Neuronal stem cell (in vitro differentiated cells): ENCODE results near the gene CCDC159.
"Not testable (repeated sequence)": the region's sequence is repeated elsewhere in the genome, so short reads cannot be mapped to it uniquely, and the experiment has no call there.

Experiments
- DNase-seq: peaks from one replicate; pipeline ENCODE4 v3.0.0-alpha.2; 2013; ENCODE audit warnings: low spot score
- H2AFZ ChIP-seq: one replicate; pipeline ENCODE4 v1.6.1; 2013; ENCODE audit warnings: mild to moderate bottlenecking, low read length, inconsistent platforms
- H2AK5ac ChIP-seq: 2 replicates; pipeline ENCODE4 v1.6.1; 2013; ENCODE audit warnings: low read depth, mild to moderate bottlenecking, inconsistent platforms, low read length, moderate library complexity, mixed read lengths
- H2BK120ac ChIP-seq: 2 replicates; pipeline ENCODE4 v1.6.1; 2013; ENCODE audit warnings: low read depth, mild to moderate bottlenecking, inconsistent platforms, low read length, moderate library complexity, mixed read lengths
- H2BK12ac ChIP-seq: one replicate; pipeline ENCODE4 v1.6.1; 2013; ENCODE audit warnings: low read length, inconsistent platforms
- H2BK15ac ChIP-seq: 2 replicates; pipeline ENCODE4 v1.6.1; 2013; ENCODE audit warnings: mild to moderate bottlenecking, low read length, inconsistent platforms, mixed read lengths
- H2BK5ac ChIP-seq: one replicate; pipeline ENCODE4 v1.6.1; 2013; ENCODE audit warnings: inconsistent platforms, mild to moderate bottlenecking, low read length, moderate library complexity
- H3K14ac ChIP-seq: one replicate; pipeline ENCODE4 v1.6.1; 2013; ENCODE audit warnings: low read length, inconsistent platforms
- H3K18ac ChIP-seq: 2 replicates; pipeline ENCODE4 v1.6.1; 2013; ENCODE audit warnings: low read length, inconsistent platforms
- H3K23ac ChIP-seq: 2 replicates; pipeline ENCODE4 v1.6.1; 2013; ENCODE audit warnings: low read depth, mild to moderate bottlenecking, mixed read lengths, low read length, inconsistent platforms; ENCODE audit not compliant: poor library complexity
- H3K27ac ChIP-seq: replicated peaks from 3 replicates; pipeline ENCODE4 v1.5.1; 2013; ENCODE audit warnings: low read length, inconsistent platforms
- H3K27me3 ChIP-seq, 3 experiments: 2 replicates each; pipeline ENCODE4 v1.6.1; 2013; ENCODE audit warnings: low read length in 3 of 3, mild to moderate bottlenecking in 2 of 3, inconsistent platforms in 1 of 3, low read depth in 1 of 3, mixed read lengths in 1 of 3, moderate library complexity in 1 of 3; ENCODE audit not compliant: control insufficient read depth in 3 of 3, insufficient read depth in 3 of 3
- H3K36me3 ChIP-seq, 2 donors: replicated peaks in 1 of 2; 2 replicates each; pipeline ENCODE4 v1.6.1; 2013; ENCODE audit warnings: low read length in 2 of 2; ENCODE audit not compliant: control insufficient read depth in 2 of 2, insufficient read depth in 2 of 2
- H3K4ac ChIP-seq: 2 replicates; pipeline ENCODE4 v1.6.1; 2013; ENCODE audit warnings: inconsistent platforms, mild to moderate bottlenecking, low read length, moderate library complexity
- H3K4me1 ChIP-seq, 2 donors: 1 replicate in 1 of 2; 2 replicates in 1 of 2; pipeline ENCODE4 v1.6.1; 2013; ENCODE audit warnings: low read length in 2 of 2, low read depth in 1 of 2; ENCODE audit not compliant: control insufficient read depth in 2 of 2, insufficient read depth in 1 of 2
- H3K4me2 ChIP-seq: one replicate; pipeline ENCODE4 v1.6.1; 2013; ENCODE audit warnings: mild to moderate bottlenecking, low read length, inconsistent platforms; ENCODE audit not compliant: insufficient read depth, poor library complexity, severe bottlenecking
- H3K4me3 ChIP-seq, 2 donors: 2 replicates each; pipeline ENCODE4 v1.5.1; 2013; ENCODE audit warnings: low read length in 2 of 2, mild to moderate bottlenecking in 2 of 2, inconsistent platforms in 1 of 2, moderate library complexity in 1 of 2
- H3K79me1 ChIP-seq: one replicate; pipeline ENCODE4 v1.6.1; 2013; ENCODE audit warnings: low read depth, mild to moderate bottlenecking, inconsistent platforms, low read length, moderate library complexity
- H3K9ac ChIP-seq: one replicate; pipeline ENCODE4 v1.6.1; 2013; ENCODE audit warnings: mild to moderate bottlenecking, low read depth, low read length, inconsistent platforms; ENCODE audit not compliant: poor library complexity
- H3K9me3 ChIP-seq, 2 donors: replicated peaks in 1 of 2; 2 replicates each; pipeline versions ENCODE3 to v1.6.1; 2013; ENCODE audit warnings: low read length in 2 of 2, mild to moderate bottlenecking in 2 of 2, inconsistent platforms in 1 of 2, low read depth in 1 of 2, mixed read lengths in 1 of 2, moderate library complexity in 1 of 2; ENCODE audit not compliant: control insufficient read depth in 2 of 2, insufficient read depth in 1 of 2
- H4K8ac ChIP-seq: one replicate; pipeline ENCODE4 v1.6.1; 2013; ENCODE audit warnings: low read depth, mild to moderate bottlenecking, inconsistent platforms, low read length, moderate library complexity
- H4K91ac ChIP-seq: one replicate; pipeline ENCODE4 v1.6.1; 2013; ENCODE audit warnings: low read length, low read depth, mild to moderate bottlenecking, inconsistent platforms; ENCODE audit not compliant: poor library complexity
- WGBS, 2 donors: extraction: QIAGEN DNeasy Blood & Tissue Kit; methylation state at CpG; one replicate each; pipeline ENCODE4 v1.1.7; 2013; ENCODE audit warnings: missing lambda C conversion rate in 2 of 2, mixed read lengths in 1 of 2; ENCODE audit not compliant: insufficient read length in 2 of 2, insufficient replicate concordance in 1 of 2; ENCODE audit errors: extremely low coverage in 2 of 2; 5-methylcytosine and 5-hydroxymethylcytosine counted together

CCDC159 gene

GRCh38 chr19:11338569-11339253, 7.6 kb upstream of the CCDC159 start:
- H3K9ac ChIP-seq = peak overlapping the region; percentile 87
- no peaks in the 10 kb centered on the region for H3K79me1 ChIP-seq

GRCh38 chr19:11339254-11340098, 6.8 kb upstream of the CCDC159 start, which contains the start of gene RAB3D:
Gene RAB3D, minus strand, starts transcription at chr19:11339657. Its CDS starts 2,258 bp downstream, at chr19:11337399.
- Histone ChIP-seq H3K4ac (no peak within 1 kb of the TSS), H3K27ac (no peak within 1 kb of the TSS), H3K9ac (peak within 1 kb of the TSS; percentile 87), H4K8ac (no peak within 1 kb of the TSS), H3K9me3 (no peaks in the 10 kb centered on the region), H2BK120ac (no peak within 1 kb of the TSS), H3K4me2 (peak within 1 kb of the TSS; percentile 85), H2BK5ac (no peak within 1 kb of the TSS), H3K23ac (peak within 1 kb of the TSS; percentile 81), H2AK5ac (peak within 1 kb of the TSS; percentile 60), H2AFZ (peak within 1 kb of the TSS; percentile 98), H3K27me3 (peaks cover 0 to 7% (median 0%) of the 10 kb centered on the region in 3 experiments), H2BK15ac (peak within 1 kb of the TSS; percentile 6), H3K79me1 (no peaks in the 10 kb centered on the region), H3K4me1 (peaks cover 2 to 6% of the 10 kb centered on the region in 2 donors), H2BK12ac (peak within 1 kb of the TSS; percentile 82), H3K36me3 (peaks cover 7 to 16% of the 10 kb centered on the region in 2 donors), H3K18ac (peak within 1 kb of the TSS; percentile 84), H3K4me3 (peak within 1 kb of the TSS; percentile 63 to 82), H4K91ac (no peak within 1 kb of the TSS), H3K14ac (peak within 1 kb of the TSS; percentile 76)
- no CpG with 5 or more reads among the region's 53 CpGs for WGBS, 2 donors
- peak; percentile 86 for DNase-seq

More at GRCh38 chr19:11338569-11339253, 7.6 kb upstream of the CCDC159 start:
- peaks cover 0 to 7% (median 0%) of the 10 kb centered on the region in 3 experiments for H3K27me3 ChIP-seq
- H3K4ac ChIP-seq = no peak overlapping the region
- no peaks in the 10 kb centered on the region for H3K9me3 ChIP-seq
- H3K4me1 ChIP-seq = peaks cover 2 to 6% of the 10 kb centered on the region in 2 donors
- H3K4me3 ChIP-seq = peak overlapping the region; percentile 63 to 82
- H2AFZ ChIP-seq = peak overlapping the region; percentile 98
- peak overlapping the region; percentile 6 for H2BK15ac ChIP-seq
- no peak overlapping the region for H3K14ac ChIP-seq
- H2BK12ac ChIP-seq = peak overlapping the region; percentile 82
- no peak overlapping the region for H4K8ac ChIP-seq
- no peak overlapping the region for H2BK5ac ChIP-seq
- H3K4me2 ChIP-seq = peak overlapping the region; percentile 85
- no peak overlapping the region for H3K27ac ChIP-seq
- H3K18ac ChIP-seq = peak overlapping the region; percentile 84
- H2BK120ac ChIP-seq = no peak overlapping the region
- peak overlapping the region; percentile 81 for H3K23ac ChIP-seq
- WGBS, 2 donors = no CpG with 5 or more reads among the region's 21 CpGs
- peak overlapping the region; percentile 60 for H2AK5ac ChIP-seq
- H3K36me3 ChIP-seq = peaks cover 6 to 16% of the 10 kb centered on the region in 2 donors
- no peak for DNase-seq
- no peak overlapping the region for H4K91ac ChIP-seq

- H4K8ac ChIP-seq, H2BK12ac ChIP-seq, H3K14ac ChIP-seq, H3K27ac ChIP-seq, H3K18ac ChIP-seq, H3K27me3 ChIP-seq, H3K79me1 ChIP-seq, H3K23ac ChIP-seq, H2BK5ac ChIP-seq, H3K4ac ChIP-seq, H3K4me1 ChIP-seq, H2BK120ac ChIP-seq, DNase-seq, H2BK15ac ChIP-seq, H3K9me3 ChIP-seq, H4K91ac ChIP-seq: not testable (repeated sequence)
- peak overlapping the region; percentile 56 for H2AK5ac ChIP-seq
- peak overlapping the region; percentile 98 for H2AFZ ChIP-seq
- peaks cover 7 to 14% of the 10 kb centered on the region in 2 donors for H3K36me3 ChIP-seq
- peak overlapping the region in 1 of 2 donors; percentile 63 for H3K4me3 ChIP-seq
- no CpG with 5 or more reads among the region's 8 CpGs for WGBS, 2 donors
- H3K4me2 ChIP-seq = peak overlapping the region; percentile 51
- H3K9ac ChIP-seq = peak overlapping the region; percentile 78
Observed at GRCh38 chr19:11340099-11340467, 6.2 kb upstream of the CCDC159 start.

GRCh38 chr19:11342429-11342828, 3.9 kb upstream of the CCDC159 start:
- no peak for DNase-seq
- H3K27ac ChIP-seq = no peak overlapping the region
- H3K79me1 ChIP-seq = no peaks in the 10 kb centered on the region
- H3K18ac ChIP-seq = no peak overlapping the region
- H3K9ac ChIP-seq = no peak overlapping the region
- H4K91ac ChIP-seq = no peak overlapping the region
- no peak overlapping the region for H4K8ac ChIP-seq
- H2AFZ ChIP-seq = no peak overlapping the region
- no peak overlapping the region for H3K14ac ChIP-seq
- H3K4ac ChIP-seq = no peak overlapping the region
- no peak overlapping the region for H2BK120ac ChIP-seq
- no peak overlapping the region for H3K23ac ChIP-seq
- no peak overlapping the region for H2BK12ac ChIP-seq
- no peak overlapping the region for H2BK15ac ChIP-seq
- H3K4me3 ChIP-seq = no peak overlapping the region
- WGBS, 2 donors = no CpG with 5 or more reads among the region's 3 CpGs
- H3K4me2 ChIP-seq = no peak overlapping the region
- H3K9me3 ChIP-seq = no peaks in the 10 kb centered on the region
- no peak overlapping the region for H2BK5ac ChIP-seq
- peaks cover 3 to 6% of the 10 kb centered on the region in 2 donors for H3K36me3 ChIP-seq
- no peak overlapping the region for H2AK5ac ChIP-seq
- peaks cover 11 to 14% of the 10 kb centered on the region in 2 donors for H3K4me1 ChIP-seq
- H3K27me3 ChIP-seq = peaks cover 0 to 7% (median 0%) of the 10 kb centered on the region in 3 experiments
